HEK293 (cell line): ENCODE results near the gene MYO3A.

Experiments used
- CTCF ChIP-seq: fragments of 450-650 bp; formaldehyde crosslinking; IDR thresholded peaks from 2 replicates; pipeline ENCODE4 v1.5.1; 2016; ENCODE audit warnings: missing biosample characterization, missing genetic modification characterization
- GLI4 ChIP-seq: fragments of 450-650 bp; formaldehyde crosslinking; IDR thresholded peaks from 2 replicates; pipeline ENCODE4 v1.5.1; 2016; ENCODE audit warnings: missing biosample characterization, missing genetic modification characterization
- ZNF449 ChIP-seq: fragments of 450-650 bp; formaldehyde crosslinking; IDR thresholded peaks from 2 replicates; pipeline ENCODE4 v1.5.1; 2017; ENCODE audit warnings: missing biosample characterization, mild to moderate bottlenecking, missing genetic modification characterization, moderate library complexity

GRCh38 chr10:25952857-25953256, 18.8 kb downstream of the MYO3A start:
- TF ChIP-seq ZNF449 (tag by site-specific recombination), result no peak
- TF ChIP-seq GLI4 (tag by site-specific recombination), result no peak
- TF ChIP-seq CTCF (tag by site-specific recombination), result no peak
